Choroid plexus epithelial cell (primary cell): ENCODE data around the gene OSBPL1A.

Source experiments
- DNase-seq: peaks from one replicate; pipeline ENCODE4 v3.0.0-alpha.2; 2010; ENCODE audit warnings: low read depth
- H3K4me3 ChIP-seq: 2 replicates; pipeline ENCODE4 v1.5.1; 2011; ENCODE audit warnings: low read depth, mild to moderate bottlenecking, control low read depth, low read length, moderate library complexity
- TF ChIP-seq, protein P1 (sequence below): conservative IDR thresholded peaks from 2 replicates; pipeline ENCODE4 v1.5.1; 2011; ENCODE audit warnings: low read depth, mild to moderate bottlenecking, control low read depth, inconsistent platforms, low read length, moderate library complexity

OSBPL1A gene

DNA sequence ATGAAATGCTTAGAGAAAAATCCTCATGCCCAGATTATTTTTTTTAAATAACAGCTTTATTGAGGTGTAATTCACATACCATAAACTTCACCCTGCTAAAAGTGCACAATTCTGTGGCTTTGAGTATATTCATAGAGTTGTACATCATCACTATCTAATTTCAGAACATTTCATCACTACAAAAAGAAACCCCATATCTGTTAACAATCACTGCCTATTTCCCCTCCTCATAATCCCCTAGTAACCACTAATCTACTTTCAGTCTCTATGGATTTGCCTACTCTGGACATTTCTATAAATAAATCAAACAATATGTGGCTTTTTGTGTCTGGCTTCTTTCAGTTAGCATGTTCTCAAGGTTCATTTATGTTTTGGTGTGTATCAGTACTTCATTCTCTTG lies 51.4 kb downstream of the OSBPL1A start:
- no peak for DNase-seq
- TF ChIP-seq, protein P1, sequence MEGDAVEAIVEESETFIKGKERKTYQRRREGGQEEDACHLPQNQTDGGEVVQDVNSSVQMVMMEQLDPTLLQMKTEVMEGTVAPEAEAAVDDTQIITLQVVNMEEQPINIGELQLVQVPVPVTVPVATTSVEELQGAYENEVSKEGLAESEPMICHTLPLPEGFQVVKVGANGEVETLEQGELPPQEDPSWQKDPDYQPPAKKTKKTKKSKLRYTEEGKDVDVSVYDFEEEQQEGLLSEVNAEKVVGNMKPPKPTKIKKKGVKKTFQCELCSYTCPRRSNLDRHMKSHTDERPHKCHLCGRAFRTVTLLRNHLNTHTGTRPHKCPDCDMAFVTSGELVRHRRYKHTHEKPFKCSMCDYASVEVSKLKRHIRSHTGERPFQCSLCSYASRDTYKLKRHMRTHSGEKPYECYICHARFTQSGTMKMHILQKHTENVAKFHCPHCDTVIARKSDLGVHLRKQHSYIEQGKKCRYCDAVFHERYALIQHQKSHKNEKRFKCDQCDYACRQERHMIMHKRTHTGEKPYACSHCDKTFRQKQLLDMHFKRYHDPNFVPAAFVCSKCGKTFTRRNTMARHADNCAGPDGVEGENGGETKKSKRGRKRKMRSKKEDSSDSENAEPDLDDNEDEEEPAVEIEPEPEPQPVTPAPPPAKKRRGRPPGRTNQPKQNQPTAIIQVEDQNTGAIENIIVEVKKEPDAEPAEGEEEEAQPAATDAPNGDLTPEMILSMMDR, result no peak
- no peak overlapping the region for H3K4me3 ChIP-seq

DNA sequence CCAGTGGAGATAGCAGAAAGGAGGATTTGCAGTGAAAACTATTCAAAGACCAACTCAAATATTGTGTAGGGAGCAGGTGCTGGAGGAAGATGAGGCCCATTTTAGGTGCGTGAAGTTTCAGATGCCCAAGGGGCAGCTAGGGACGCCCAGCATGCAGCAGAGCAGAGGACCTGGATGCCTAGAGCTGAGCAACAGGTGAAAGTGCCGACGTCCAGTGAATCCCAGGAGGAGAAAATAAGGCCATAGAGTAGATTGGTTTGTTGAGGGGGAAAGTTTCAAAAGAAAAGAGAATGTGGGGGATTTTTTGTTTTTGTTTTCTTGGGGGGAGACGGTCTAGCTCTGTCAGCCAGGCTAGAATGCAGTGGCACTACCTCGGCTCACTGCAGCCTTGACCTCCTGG lies 53.1 kb downstream of the OSBPL1A start:
- DNase-seq, result no peak

DNA sequence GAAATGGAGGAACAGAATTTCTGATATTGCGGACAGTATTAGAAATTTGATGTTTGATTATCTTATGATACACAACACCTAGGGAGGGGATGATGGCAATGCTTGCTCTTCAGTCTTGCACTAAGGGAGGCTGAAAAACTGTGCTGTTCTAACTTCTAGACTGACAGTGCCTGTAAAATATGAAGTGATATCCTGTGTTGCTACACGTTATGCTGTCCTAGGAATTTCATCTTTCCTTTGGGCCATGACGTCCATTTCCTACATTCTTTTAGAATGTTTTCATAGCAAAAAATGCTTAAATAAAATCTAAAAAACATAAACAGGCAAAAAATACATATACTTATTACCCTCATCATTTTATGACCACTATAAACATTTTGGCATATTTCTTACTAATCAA lies 55.3 kb downstream of the OSBPL1A start:
- peak; percentile 60 for DNase-seq
- TF ChIP-seq, protein P1, result no peak
- no peak overlapping the region for H3K4me3 ChIP-seq

More for the DNA sequence above, 53.1 kb downstream of the OSBPL1A start:
- no peak overlapping the region for H3K4me3 ChIP-seq
- TF ChIP-seq, protein P1, result no peak

DNA sequence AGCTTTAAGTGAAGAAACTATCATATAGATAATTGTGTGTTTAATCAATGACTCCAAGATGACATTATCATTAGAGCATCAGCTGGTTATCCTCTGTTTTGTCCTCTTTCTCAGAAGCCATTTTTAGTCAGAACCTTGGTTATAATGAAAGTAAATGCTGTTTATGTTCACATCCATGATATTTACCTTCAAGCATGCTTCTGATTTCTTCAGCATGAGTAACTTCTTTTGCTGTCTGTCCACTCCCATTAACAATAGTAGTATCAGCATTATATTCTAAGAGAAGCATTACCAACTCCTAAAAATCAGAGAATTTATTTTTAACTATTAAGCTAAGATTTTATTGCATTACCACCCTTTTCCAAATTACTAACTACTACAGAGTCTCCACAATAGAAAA lies 56.3 kb downstream of the OSBPL1A start:
- TF ChIP-seq, protein P1, result no peak
- H3K4me3 ChIP-seq, result no peak overlapping the region
- DNase-seq, result peak; percentile 28

DNA sequence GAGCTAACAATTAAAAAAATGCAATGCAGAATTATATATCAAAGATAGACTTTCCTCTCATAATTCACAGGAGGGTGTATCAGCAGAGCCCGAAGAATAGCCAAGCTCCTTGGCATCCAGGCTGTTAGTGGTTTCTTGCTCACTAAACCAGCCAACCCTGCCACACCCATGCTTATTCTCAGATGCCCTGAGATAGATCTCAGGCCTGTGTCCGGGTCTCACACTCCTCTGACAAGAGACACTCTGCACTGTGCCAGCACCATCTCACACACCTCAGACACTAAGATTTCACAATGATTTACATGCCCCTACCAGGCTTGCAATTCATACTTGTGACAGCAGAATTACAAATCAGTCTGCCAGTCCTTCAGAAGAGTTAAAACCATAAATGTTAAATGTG lies 64.5 kb downstream of the OSBPL1A start:
- TF ChIP-seq, protein P1, result no peak
- H3K4me3 ChIP-seq, result no peak overlapping the region

DNA sequence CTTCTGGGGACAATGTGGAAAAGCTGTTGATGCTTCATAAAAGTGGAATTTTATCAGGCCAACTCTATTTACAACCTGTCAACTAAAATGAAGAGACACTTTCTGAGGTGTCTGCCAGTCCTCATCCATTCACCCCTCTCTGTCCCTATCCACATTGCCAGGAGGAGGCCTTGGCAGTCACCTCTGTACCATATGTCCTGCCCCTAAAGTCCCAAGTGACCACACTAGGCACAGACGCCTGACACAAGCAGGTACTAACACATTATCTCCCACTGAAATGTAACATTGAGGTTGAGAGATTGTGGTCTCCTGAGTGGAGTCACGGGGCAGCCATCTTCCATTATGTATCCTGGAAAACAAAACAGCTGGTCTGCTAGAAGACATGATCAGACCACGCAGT lies 71.4 kb downstream of the OSBPL1A start:
- TF ChIP-seq, protein P1, result no peak
- DNase-seq, result no peak
- no peak overlapping the region for H3K4me3 ChIP-seq

More for the DNA sequence above, 64.5 kb downstream of the OSBPL1A start:
- DNase-seq, result no peak

DNA sequence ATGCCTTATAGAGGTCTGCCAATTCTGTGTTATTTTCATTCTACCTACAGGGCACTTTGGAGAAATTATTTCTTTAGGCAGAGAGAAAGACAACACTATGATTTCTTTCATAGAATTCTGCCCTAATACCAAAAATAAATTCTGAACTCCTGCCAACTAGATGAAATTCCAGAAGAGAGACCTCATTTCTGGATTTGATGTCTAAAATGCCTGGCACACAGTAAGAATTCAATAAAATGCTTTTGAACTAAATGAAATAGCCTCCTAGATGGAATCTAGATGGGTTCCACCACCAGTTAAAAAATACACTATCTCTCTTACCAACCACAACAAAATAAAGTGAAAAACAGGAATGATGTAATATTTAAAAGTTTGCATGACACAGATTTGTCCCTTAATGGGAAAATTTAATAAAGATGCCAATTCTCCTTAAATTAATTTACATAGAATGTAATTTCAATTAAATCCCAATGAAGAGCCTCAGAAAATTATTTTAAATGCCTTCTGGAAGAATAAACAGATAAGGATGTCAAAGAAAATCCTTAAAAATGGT lies 75.0 kb downstream of the OSBPL1A start:
- DNase-seq, result peak; percentile 62

More for the DNA sequence above, 75.0 kb downstream of the OSBPL1A start:
- no peak overlapping the region for H3K4me3 ChIP-seq
- TF ChIP-seq, protein P1, result no peak
